Suprapubic skin (tissue), 3 donors: ENCODE data around the gene VSX1.

Experiments
- POLR2AphosphoS5 ChIP-seq, 3 donors: sonication (generic); formaldehyde crosslinking; IDR thresholded peaks; one replicate each; pipeline ENCODE4 v1.6.1; 2017; ENCODE audit warnings: antibody characterized with exemption in 3 of 3
- TF ChIP-seq, protein P1 (sequence below), 2 donors: fragments of 200-600 bp in 1 of 2; fragments of 450-650 bp in 1 of 2; sonication (generic) in 1 of 2; IDR thresholded peaks; one replicate each; pipeline ENCODE4 v1.5.1; 2016 to 2019; ENCODE audit warnings: antibody characterized with exemption in 2 of 2, mild to moderate bottlenecking in 1 of 2, moderate library complexity in 1 of 2

DNA sequence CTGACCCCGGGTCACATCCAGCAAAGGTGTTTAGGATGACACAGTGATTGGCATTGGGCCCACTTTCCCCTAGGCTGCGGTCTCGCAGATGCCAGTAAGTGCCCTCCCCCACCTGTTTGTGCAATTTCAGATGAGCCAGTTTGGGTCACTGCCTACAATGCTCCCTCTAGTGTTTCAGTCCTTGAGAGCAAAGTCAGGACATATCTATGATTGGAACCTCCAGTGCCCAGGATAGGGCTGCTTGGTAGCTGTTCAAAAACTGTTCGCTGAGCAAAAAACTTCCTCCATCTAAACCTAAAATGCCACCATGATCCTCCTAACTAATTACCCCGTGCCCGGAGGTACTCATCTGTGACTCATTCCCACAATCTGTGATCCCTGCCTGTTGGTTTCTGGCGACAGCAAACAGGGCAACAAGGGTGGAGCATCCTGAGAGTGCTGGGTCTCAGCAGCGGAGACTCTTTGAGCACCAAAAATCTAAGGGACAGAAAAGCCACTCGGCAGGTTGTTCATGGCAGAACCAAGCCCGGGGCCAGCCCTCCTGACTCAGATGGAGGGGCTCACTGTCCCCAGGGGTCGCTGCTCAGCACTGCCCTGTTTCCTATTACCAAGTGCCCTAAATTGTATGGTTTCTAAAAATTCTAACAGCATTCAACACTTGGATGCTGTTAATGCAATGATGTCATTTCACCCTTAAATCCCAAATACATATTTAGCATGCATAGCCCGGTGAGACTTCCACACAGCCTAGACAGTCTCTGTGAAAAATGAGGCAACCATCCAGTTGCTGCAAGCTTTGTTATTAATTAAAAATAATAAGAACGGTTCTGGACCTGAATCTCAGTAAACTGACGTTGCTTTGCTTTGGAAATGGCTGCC lies 5.0 kb downstream of the VSX1 start:
- TF ChIP-seq, protein P1, sequence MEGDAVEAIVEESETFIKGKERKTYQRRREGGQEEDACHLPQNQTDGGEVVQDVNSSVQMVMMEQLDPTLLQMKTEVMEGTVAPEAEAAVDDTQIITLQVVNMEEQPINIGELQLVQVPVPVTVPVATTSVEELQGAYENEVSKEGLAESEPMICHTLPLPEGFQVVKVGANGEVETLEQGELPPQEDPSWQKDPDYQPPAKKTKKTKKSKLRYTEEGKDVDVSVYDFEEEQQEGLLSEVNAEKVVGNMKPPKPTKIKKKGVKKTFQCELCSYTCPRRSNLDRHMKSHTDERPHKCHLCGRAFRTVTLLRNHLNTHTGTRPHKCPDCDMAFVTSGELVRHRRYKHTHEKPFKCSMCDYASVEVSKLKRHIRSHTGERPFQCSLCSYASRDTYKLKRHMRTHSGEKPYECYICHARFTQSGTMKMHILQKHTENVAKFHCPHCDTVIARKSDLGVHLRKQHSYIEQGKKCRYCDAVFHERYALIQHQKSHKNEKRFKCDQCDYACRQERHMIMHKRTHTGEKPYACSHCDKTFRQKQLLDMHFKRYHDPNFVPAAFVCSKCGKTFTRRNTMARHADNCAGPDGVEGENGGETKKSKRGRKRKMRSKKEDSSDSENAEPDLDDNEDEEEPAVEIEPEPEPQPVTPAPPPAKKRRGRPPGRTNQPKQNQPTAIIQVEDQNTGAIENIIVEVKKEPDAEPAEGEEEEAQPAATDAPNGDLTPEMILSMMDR (IDR thresholded peaks at IDR 0.05): no peak
- TF ChIP-seq POLR2AphosphoS5 (IDR thresholded peaks at IDR 0.05): no peak
